D721Med (cell line): ENCODE results near the gene TNFRSF6B.

Experiments
- DNase-seq: peaks from one replicate; pipeline ENCODE4 v3.0.0; 2011; ENCODE audit warnings: low spot score; ENCODE audit not compliant: insufficient read length
- FAIRE-seq: peaks from 2 replicates; lab custom pipeline; 2011; peaks lifted over from hg19 to GRCh38; lab: Jason Lieb, UNC
- CTCF ChIP-seq: IDR thresholded peaks from 2 replicates; pipeline ENCODE4 v1.5.1; 2012; ENCODE audit warnings: mild to moderate bottlenecking, control low read depth; ENCODE audit not compliant: insufficient read depth; ENCODE audit errors: missing control alignments

Gene TNFRSF6B

DNA sequence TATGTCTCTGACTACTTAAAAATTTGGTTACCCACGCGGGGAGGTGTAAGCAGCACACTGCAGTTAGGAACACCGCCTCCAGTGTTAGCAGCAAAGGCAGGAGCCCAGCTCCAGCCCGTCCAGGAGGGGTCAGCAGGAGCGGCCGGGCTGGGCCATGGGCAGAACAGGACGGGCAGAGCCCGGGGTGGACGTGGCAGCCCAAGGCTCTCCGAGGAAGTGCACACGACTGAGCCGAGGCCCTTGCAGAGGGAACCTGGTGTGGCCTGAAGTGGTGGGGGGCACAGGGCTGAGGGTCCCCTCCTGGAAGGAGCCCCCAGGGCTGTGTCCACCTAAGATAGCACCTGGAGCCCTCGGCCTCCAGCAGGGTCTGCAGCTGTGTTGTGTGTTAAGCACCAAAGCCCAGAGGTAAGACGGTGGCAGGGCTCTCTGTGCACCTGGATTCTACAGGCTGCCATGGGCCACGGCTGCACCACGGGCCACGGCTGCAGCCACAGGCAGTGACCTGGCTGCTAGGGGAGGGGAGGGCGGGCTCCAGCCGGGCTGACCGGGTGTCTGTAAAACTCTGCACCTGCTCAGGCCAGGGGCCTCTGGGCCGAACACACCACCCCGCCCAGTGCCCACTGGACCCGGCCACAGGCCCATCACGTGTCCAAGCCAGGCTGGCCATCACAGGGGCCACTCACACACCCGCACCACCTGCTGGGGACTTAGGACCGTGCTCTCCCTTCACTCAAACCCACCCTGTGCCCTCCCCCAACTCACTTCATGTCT is 49.7 kb downstream of the TNFRSF6B start:
- FAIRE-seq (no peak), DNase-seq (no peak)
- no peak for TF ChIP-seq CTCF

GRCh38 chr20:63746751-63747315 is 50.4 kb downstream of the TNFRSF6B start:
- no peak for TF ChIP-seq CTCF
- FAIRE-seq (no peak), DNase-seq (no peak)

DNA sequence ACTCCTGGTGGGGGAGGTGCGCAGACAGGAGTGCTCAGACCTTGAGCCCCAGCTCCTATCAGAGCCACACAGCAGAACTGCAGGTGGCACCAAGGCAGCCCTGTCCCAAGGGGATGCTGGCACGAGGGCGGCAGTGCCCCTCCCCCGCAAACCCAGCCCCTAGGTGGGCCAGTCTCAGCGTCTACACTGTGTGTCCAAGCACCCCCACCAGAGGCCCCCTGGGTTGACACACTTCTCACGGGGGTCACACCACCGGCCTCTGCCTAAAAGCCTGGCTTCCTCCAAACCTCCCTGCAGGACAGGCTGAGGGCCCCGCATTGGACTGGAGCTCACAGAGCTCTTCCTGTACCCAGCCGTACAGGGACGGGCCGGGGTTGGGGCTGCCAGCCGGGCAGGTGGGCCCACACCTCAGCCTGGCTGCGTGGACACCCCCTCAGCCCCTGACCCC is 51.2 kb downstream of the TNFRSF6B start:
- no peak for TF ChIP-seq CTCF
- FAIRE-seq, result no peak
- no peak for DNase-seq
